ENCODE measurements around the gene OR52E8.

The OR52E8 gene

GRCh38 chr11:5808500-5809121 lies 48.9 kb downstream of the OR52E8 start, which contains the start of gene OR52N2:
Gene OR52N2, plus strand, starts transcription at chr11:5808924. Its CDS starts 11,412 bp downstream, at chr11:5820336.
- in situ Hi-C loops (cut with HindIII; ENCODE audit: low sequenced_read_pairs): no loop called here

- in situ Hi-C loops (cut with HindIII; ENCODE audit: low sequenced_read_pairs): no loop called here
These were observed 49.9 kb downstream of the OR52E8 start for GRCh38 chr11:5807580-5807979.
